ENCODE data around the gene FSHR. TPM values are rescaled to one million over a fixed set of nuclear protein-coding genes. Genes with fewer than 3 reads are reported as not detected.

Gene FSHR
- total and polyA plus RNA-seq, 7 donors = not detected

- no peaks in the 10 kb centered on the region for H3K36me3 ChIP-seq
- no peak overlapping the region for H3K4me3 ChIP-seq
- no peaks in the 10 kb centered on the region for H3K27me3 ChIP-seq
- no peak overlapping the region for H3K27ac ChIP-seq
- 70 to 71% methylated on average over 7 of the region's 7 CpGs for WGBS, 2 donors
- no peaks in the 10 kb centered on the region for H3K4me1 ChIP-seq
- no peak for DNase-seq
- intact Hi-C loops (cut with DNase I) = no loop called here
- no peak for TF ChIP-seq EP300 (IDR thresholded peaks at IDR 0.05)
- no peak for TF ChIP-seq POLR2A (IDR thresholded peaks at IDR 0.05)
- no peak for TF ChIP-seq POLR2AphosphoS5 (IDR thresholded peaks at IDR 0.05)
- TF ChIP-seq CTCF (IDR thresholded peaks at IDR 0.05) = no peak
- H3K9me3 ChIP-seq = peaks cover 0 to 7% (median 0%) of the 10 kb centered on the region in 4 donors
Measured at GRCh38 chr2:49154891-49155290, 576 bp upstream of the FSHR start.

GRCh38 chr2:49153252-49153651, 1.1 kb downstream of the FSHR start:
- Histone ChIP-seq H3K36me3 (no peaks in the 10 kb centered on the region), H3K27me3 (no peaks in the 10 kb centered on the region), H3K27ac (no peak overlapping the region), H3K4me3 (no peak overlapping the region), H3K9me3 (peaks cover 0 to 7% (median 0%) of the 10 kb centered on the region in 4 donors), H3K4me1 (no peaks in the 10 kb centered on the region)
- 59 to 71% methylated on average over 2 of the region's 2 CpGs for WGBS, 2 donors
- TF ChIP-seq CTCF (IDR thresholded peaks at IDR 0.05) (no peak), POLR2AphosphoS5 (IDR thresholded peaks at IDR 0.05) (no peak), POLR2A (IDR thresholded peaks at IDR 0.05) (no peak), EP300 (IDR thresholded peaks at IDR 0.05) (no peak)
- intact Hi-C loops (cut with DNase I) = no loop called here
- DNase-seq = no peak

GRCh38 chr2:49152824-49153223, 1.5 kb downstream of the FSHR start:
- no peak for TF ChIP-seq CTCF (IDR thresholded peaks at IDR 0.05)
- no peak for TF ChIP-seq POLR2AphosphoS5 (IDR thresholded peaks at IDR 0.05)
- no peak for TF ChIP-seq POLR2A (IDR thresholded peaks at IDR 0.05)
- no peak for TF ChIP-seq EP300 (IDR thresholded peaks at IDR 0.05)
- DNase-seq = no peak
- H3K9me3 ChIP-seq = peaks cover 0 to 5% (median 0%) of the 10 kb centered on the region in 4 donors
- H3K4me1 ChIP-seq = no peaks in the 10 kb centered on the region
- intact Hi-C loops (cut with DNase I) = no loop called here
- no peaks in the 10 kb centered on the region for H3K27me3 ChIP-seq
- H3K4me3 ChIP-seq = no peak overlapping the region
- H3K36me3 ChIP-seq = no peaks in the 10 kb centered on the region
- H3K27ac ChIP-seq = no peak overlapping the region

- Histone ChIP-seq H3K27ac (no peak overlapping the region), H3K27me3 (no peaks in the 10 kb centered on the region), H3K36me3 (no peaks in the 10 kb centered on the region), H3K4me3 (no peak overlapping the region), H3K4me1 (no peaks in the 10 kb centered on the region), H3K9me3 (no peaks in the 10 kb centered on the region)
- TF ChIP-seq CTCF (IDR thresholded peaks at IDR 0.05) (no peak), POLR2A (IDR thresholded peaks at IDR 0.05) (no peak), POLR2AphosphoS5 (IDR thresholded peaks at IDR 0.05) (no peak), EP300 (IDR thresholded peaks at IDR 0.05) (no peak)
- 73 to 83% methylated on average over 3 of the region's 3 CpGs for WGBS, 2 donors
- intact Hi-C loops (cut with DNase I) = no loop called here
- no peak for DNase-seq
Measured at GRCh38 chr2:49146401-49146800, 7.9 kb downstream of the FSHR start.

- Histone ChIP-seq H3K4me1 (no peaks in the 10 kb centered on the region), H3K27ac (no peak overlapping the region), H3K36me3 (no peaks in the 10 kb centered on the region), H3K9me3 (peaks cover 0 to 2% (median 0%) of the 10 kb centered on the region in 4 donors), H3K4me3 (no peak overlapping the region), H3K27me3 (no peaks in the 10 kb centered on the region)
- DNase-seq = no peak
- TF ChIP-seq CTCF (IDR thresholded peaks at IDR 0.05) = no peak
- TF ChIP-seq POLR2A (IDR thresholded peaks at IDR 0.05) = no peak
- TF ChIP-seq EP300 (IDR thresholded peaks at IDR 0.05) = no peak
- no peak for TF ChIP-seq POLR2AphosphoS5 (IDR thresholded peaks at IDR 0.05)
- intact Hi-C loops (cut with DNase I) = no loop called here
- 53 to 71% methylated on average over 1 of the region's 1 CpG for WGBS, 2 donors
Measured at GRCh38 chr2:49131801-49132200, 22.5 kb downstream of the FSHR start.

All from sigmoid colon (tissue), 7 donors.